Measurements from ENCODE around the gene MUC20.
"Not testable (repeated sequence)": the region's sequence is repeated elsewhere in the genome, so short reads cannot be mapped to it uniquely, and the experiment has no call there.

- not testable (repeated sequence) for TF ChIP-seq CTCF, EZH2, EZH2phosphoT487 (IDR thresholded peaks at IDR 0.05)
Observed at GRCh38 chr3:195770841-195771645, 50.3 kb downstream of the MUC20 start.
